Testis (tissue), 2 donors: Measurements from ENCODE around the gene CAMKMT.

Source experiments
- CTCF ChIP-seq, 3 experiments: fragments of 450-650 bp in 2 of 3; fragments of 200-600 bp in 1 of 3; sonication (generic) in 1 of 3; IDR thresholded peaks; one replicate each; pipeline ENCODE4 v1.5.1; 2016 to 2019; ENCODE audit warnings: antibody characterized with exemption in 3 of 3, mild to moderate bottlenecking in 2 of 3, moderate library complexity in 1 of 3
- POLR2A ChIP-seq: fragments of 450-650 bp; IDR thresholded peaks from one replicate; pipeline ENCODE4 v1.6.1; 2017; ENCODE audit warnings: antibody characterized with exemption, mild to moderate bottlenecking, moderate library complexity

- no peak for TF ChIP-seq CTCF (IDR thresholded peaks at IDR 0.05)
- no peak for TF ChIP-seq POLR2A
Measured at GRCh38 chr2:44315945-44316344, 45.8 kb upstream of the CAMKMT start.
